ENCODE results near the gene TECTB.
"Not testable (repeated sequence)": the region's sequence is repeated elsewhere in the genome, so short reads cannot be mapped to it uniquely, and the experiment has no call there.

TECTB gene

DNA sequence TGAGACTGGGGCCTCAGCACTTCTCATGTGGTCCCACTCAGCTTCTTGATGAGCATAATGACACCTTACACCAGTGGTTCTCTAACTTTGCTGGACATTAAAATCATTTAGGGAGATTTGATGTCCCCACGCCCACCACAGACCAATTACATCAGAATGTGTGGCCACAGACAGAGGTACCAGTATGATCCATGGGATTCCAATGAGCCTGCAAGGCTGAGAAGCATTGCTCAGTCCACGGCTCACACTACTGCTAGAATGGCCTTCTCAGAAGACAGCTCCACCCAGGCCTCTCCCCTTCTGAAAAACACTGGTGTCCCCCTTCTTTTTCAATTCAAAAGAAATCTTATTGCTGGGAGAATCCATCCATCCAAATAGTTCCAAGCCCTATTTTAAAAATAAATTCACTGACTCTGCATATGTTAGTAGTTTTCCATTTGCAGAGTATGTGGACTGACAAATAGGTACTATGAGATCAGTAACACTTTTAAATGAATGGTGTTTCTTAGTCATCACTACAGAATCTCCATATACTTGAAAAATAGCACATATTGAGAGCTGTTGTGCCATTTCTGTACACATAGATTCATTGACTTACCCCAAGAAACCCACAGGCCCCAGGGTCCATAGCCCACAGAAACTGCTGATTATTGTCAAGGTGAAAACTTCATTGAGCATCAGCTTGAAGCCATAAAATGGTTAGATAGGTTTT lies 34.5 kb upstream of the TECTB start:
- Histone ChIP-seq H3K4me1 (ENCODE audit: control insufficient read depth, insufficient read depth, low read length, poor library complexity, severe bottlenecking) (no peaks in the 10 kb centered on the region), H3K27ac (ENCODE audit: low read depth, low read length, severe bottlenecking) (no peak overlapping the region), H3K9me3 (ENCODE audit: control insufficient read depth, low read length) (peaks cover 9% of the 10 kb centered on the region), H3K36me3 (ENCODE audit: control insufficient read depth, insufficient read depth, low read length) (no peaks in the 10 kb centered on the region), H3K4me3 (ENCODE audit: extremely low read depth, insufficient read depth, low read length, poor library complexity, severe bottlenecking) (no peak overlapping the region)
- WGBS, 2 experiments (ENCODE audit: insufficient coverage in 2 of 2): 86 to 92% methylated on average over 2 of the region's 2 CpGs

DNA sequence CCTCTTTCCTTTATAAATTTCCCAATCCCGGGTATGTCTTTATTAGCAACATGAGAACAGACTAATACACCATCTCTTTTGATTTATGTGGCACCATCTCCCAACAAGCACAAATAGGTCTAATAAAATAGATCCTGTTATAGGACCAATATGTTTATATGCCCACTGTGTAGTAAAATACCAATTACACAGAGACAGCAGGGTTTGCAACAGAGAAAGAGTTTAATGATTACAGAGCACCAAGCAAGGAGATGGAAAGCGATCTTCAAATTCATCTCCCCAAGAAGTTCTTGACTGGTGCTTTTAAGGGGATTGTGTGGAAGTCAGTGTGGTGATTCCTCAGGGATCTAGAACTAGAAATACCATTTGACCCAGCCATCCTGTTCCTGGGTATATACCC lies 33.5 kb upstream of the TECTB start:
- Histone ChIP-seq H3K4me3 (ENCODE audit: extremely low read depth, insufficient read depth, low read length, poor library complexity, severe bottlenecking) (no peak overlapping the region), H3K36me3 (ENCODE audit: control insufficient read depth, insufficient read depth, low read length) (no peaks in the 10 kb centered on the region), H3K4me1 (ENCODE audit: control insufficient read depth, insufficient read depth, low read length, poor library complexity, severe bottlenecking) (no peaks in the 10 kb centered on the region), H3K27ac (ENCODE audit: low read depth, low read length, severe bottlenecking) (no peak overlapping the region), H3K9me3 (ENCODE audit: control insufficient read depth, low read length) (peaks cover 9% of the 10 kb centered on the region)
- WGBS, 2 experiments (ENCODE audit: insufficient coverage in 2 of 2): 100% methylated on average over 1 of the region's 2 CpGs

GRCh38 chr10:112250555-112250954 lies 32.6 kb upstream of the TECTB start:
- peaks cover 9% of the 10 kb centered on the region for H3K9me3 ChIP-seq (ENCODE audit: control insufficient read depth, low read length)
- no peaks in the 10 kb centered on the region for H3K36me3 ChIP-seq (ENCODE audit: control insufficient read depth, insufficient read depth, low read length)
- H3K27ac ChIP-seq (ENCODE audit: low read depth, low read length, severe bottlenecking): no peak overlapping the region
- no CpG with 5 or more reads among the region's 2 CpGs for WGBS, 2 experiments (ENCODE audit: insufficient coverage in 2 of 2)
- H3K4me1 ChIP-seq (ENCODE audit: control insufficient read depth, insufficient read depth, low read length, poor library complexity, severe bottlenecking): no peaks in the 10 kb centered on the region
- no peak overlapping the region for H3K4me3 ChIP-seq (ENCODE audit: extremely low read depth, insufficient read depth, low read length, poor library complexity, severe bottlenecking)

DNA sequence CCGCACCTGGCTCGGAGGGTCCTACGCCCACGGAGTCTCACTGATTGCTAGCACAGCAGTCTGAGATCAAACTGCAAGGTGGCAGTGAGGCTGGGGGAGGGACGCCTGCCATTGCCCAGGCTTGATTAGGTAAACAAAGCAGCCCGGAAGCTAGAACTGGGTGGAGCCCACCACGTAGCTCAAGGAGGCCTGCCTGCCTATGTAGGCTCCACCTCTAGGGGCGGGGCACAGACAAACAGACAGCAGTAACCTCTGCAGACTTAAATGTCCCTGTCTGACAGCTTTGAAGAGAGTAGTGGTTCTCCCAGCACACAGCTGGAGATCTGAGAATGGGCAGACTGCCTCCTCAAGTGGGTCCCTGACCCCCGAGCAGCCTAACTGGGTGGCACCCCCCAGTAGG lies 32.0 kb upstream of the TECTB start:
- not testable (repeated sequence) for H3K36me3 ChIP-seq (ENCODE audit: control insufficient read depth, insufficient read depth, low read length); H3K27ac ChIP-seq (ENCODE audit: low read depth, low read length, severe bottlenecking); H3K9me3 ChIP-seq (ENCODE audit: control insufficient read depth, low read length); H3K4me1 ChIP-seq (ENCODE audit: control insufficient read depth, insufficient read depth, low read length, poor library complexity, severe bottlenecking); H3K4me3 ChIP-seq (ENCODE audit: extremely low read depth, insufficient read depth, low read length, poor library complexity, severe bottlenecking)
- 89 to 95% methylated on average over 2 to 3 of the region's 9 CpGs for WGBS, 2 experiments (ENCODE audit: insufficient coverage in 2 of 2)

DNA sequence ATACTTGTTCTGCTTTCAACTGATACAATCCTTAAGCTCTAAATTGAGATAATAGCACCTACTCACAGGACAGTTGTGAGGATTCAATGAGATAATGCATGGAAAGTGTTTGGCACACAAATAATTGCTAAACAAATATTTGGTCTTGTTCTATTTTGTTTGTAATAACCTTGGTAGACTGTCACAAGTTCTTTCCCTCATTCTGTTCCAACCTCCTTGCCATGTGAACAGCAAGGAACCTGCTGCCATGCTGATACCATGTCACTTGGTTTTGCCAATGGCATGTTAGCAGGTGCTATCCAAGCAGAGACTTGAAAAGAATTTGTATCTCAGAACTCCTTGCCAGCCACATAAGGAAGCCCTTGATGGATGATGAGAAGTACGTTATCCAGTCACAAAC lies 24.8 kb upstream of the TECTB start:
- 83% methylated on average over 1 of the region's 1 CpG; no CpG with 5 or more reads in 1 of the 2 experiments for WGBS, 2 experiments (ENCODE audit: insufficient coverage in 2 of 2)
- Histone ChIP-seq H3K27ac (ENCODE audit: low read depth, low read length, severe bottlenecking) (no peak overlapping the region), H3K4me1 (ENCODE audit: control insufficient read depth, insufficient read depth, low read length, poor library complexity, severe bottlenecking) (no peaks in the 10 kb centered on the region), H3K36me3 (ENCODE audit: control insufficient read depth, insufficient read depth, low read length) (no peaks in the 10 kb centered on the region), H3K4me3 (ENCODE audit: extremely low read depth, insufficient read depth, low read length, poor library complexity, severe bottlenecking) (no peak overlapping the region), H3K9me3 (ENCODE audit: control insufficient read depth, low read length) (no peaks in the 10 kb centered on the region)

DNA sequence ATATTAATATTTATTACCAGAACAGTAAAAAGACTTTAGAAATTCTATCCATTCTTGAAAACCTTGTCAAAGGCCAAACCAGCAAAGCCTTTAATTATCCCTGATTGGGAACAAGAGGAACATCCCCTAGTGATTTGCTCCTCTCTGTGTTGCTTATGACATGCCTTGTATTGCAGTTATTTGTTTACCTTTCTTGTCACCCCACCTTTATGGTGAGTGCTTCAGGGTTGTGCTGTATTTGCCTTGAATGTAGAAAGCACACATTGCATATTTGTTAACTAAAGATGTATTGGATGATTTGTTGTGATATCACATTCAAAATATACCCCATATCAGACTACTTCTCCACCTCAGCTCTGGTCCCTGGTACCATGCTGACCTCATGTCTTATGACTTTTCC lies 23.5 kb upstream of the TECTB start:
- H3K4me3 ChIP-seq (ENCODE audit: extremely low read depth, insufficient read depth, low read length, poor library complexity, severe bottlenecking): no peak overlapping the region
- no peaks in the 10 kb centered on the region for H3K4me1 ChIP-seq (ENCODE audit: control insufficient read depth, insufficient read depth, low read length, poor library complexity, severe bottlenecking)
- no peaks in the 10 kb centered on the region for H3K9me3 ChIP-seq (ENCODE audit: control insufficient read depth, low read length)
- no peaks in the 10 kb centered on the region for H3K36me3 ChIP-seq (ENCODE audit: control insufficient read depth, insufficient read depth, low read length)
- H3K27ac ChIP-seq (ENCODE audit: low read depth, low read length, severe bottlenecking): no peak overlapping the region

GRCh38 chr10:112260831-112261230 lies 22.4 kb upstream of the TECTB start:
- no peaks in the 10 kb centered on the region for H3K36me3 ChIP-seq (ENCODE audit: control insufficient read depth, insufficient read depth, low read length)
- no peaks in the 10 kb centered on the region for H3K4me1 ChIP-seq (ENCODE audit: control insufficient read depth, insufficient read depth, low read length, poor library complexity, severe bottlenecking)
- WGBS, 2 experiments (ENCODE audit: insufficient coverage in 2 of 2): 100% methylated on average over 2 of the region's 5 CpGs; no CpG with 5 or more reads in 1 of the 2 experiments
- H3K9me3 ChIP-seq (ENCODE audit: control insufficient read depth, low read length): no peaks in the 10 kb centered on the region
- no peak overlapping the region for H3K4me3 ChIP-seq (ENCODE audit: extremely low read depth, insufficient read depth, low read length, poor library complexity, severe bottlenecking)
- H3K27ac ChIP-seq (ENCODE audit: low read depth, low read length, severe bottlenecking): no peak overlapping the region

- Histone ChIP-seq H3K36me3 (ENCODE audit: control insufficient read depth, insufficient read depth, low read length) (no peaks in the 10 kb centered on the region), H3K4me1 (ENCODE audit: control insufficient read depth, insufficient read depth, low read length, poor library complexity, severe bottlenecking) (no peaks in the 10 kb centered on the region), H3K27ac (ENCODE audit: low read depth, low read length, severe bottlenecking) (no peak overlapping the region), H3K9me3 (ENCODE audit: control insufficient read depth, low read length) (no peaks in the 10 kb centered on the region), H3K4me3 (ENCODE audit: extremely low read depth, insufficient read depth, low read length, poor library complexity, severe bottlenecking) (no peak overlapping the region)
- 90 to 91% methylated on average over 4 of the region's 4 CpGs for WGBS, 2 experiments (ENCODE audit: insufficient coverage in 2 of 2)
These were observed 21.8 kb upstream of the TECTB start for GRCh38 chr10:112261281-112261822.

- Histone ChIP-seq H3K9me3 (ENCODE audit: control insufficient read depth, low read length) (peaks cover 3% of the 10 kb centered on the region), H3K4me1 (ENCODE audit: control insufficient read depth, insufficient read depth, low read length, poor library complexity, severe bottlenecking) (no peaks in the 10 kb centered on the region), H3K27ac (ENCODE audit: low read depth, low read length, severe bottlenecking) (no peak overlapping the region), H3K36me3 (ENCODE audit: control insufficient read depth, insufficient read depth, low read length) (no peaks in the 10 kb centered on the region), H3K4me3 (ENCODE audit: extremely low read depth, insufficient read depth, low read length, poor library complexity, severe bottlenecking) (no peak overlapping the region)
- WGBS, 2 experiments (ENCODE audit: insufficient coverage in 2 of 2): 83 to 88% methylated on average over 3 to 4 of the region's 6 CpGs
These were observed 20.7 kb upstream of the TECTB start for GRCh38 chr10:112262546-112262945.

GRCh38 chr10:112265745-112266144 lies 17.5 kb upstream of the TECTB start:
- Histone ChIP-seq H3K4me1 (ENCODE audit: control insufficient read depth, insufficient read depth, low read length, poor library complexity, severe bottlenecking) (no peaks in the 10 kb centered on the region), H3K4me3 (ENCODE audit: extremely low read depth, insufficient read depth, low read length, poor library complexity, severe bottlenecking) (no peak overlapping the region), H3K27ac (ENCODE audit: low read depth, low read length, severe bottlenecking) (no peak overlapping the region), H3K36me3 (ENCODE audit: control insufficient read depth, insufficient read depth, low read length) (no peaks in the 10 kb centered on the region), H3K9me3 (ENCODE audit: control insufficient read depth, low read length) (peaks cover 4% of the 10 kb centered on the region)
- 86 to 100% methylated on average over 1 of the region's 2 CpGs for WGBS, 2 experiments (ENCODE audit: insufficient coverage in 2 of 2)

GRCh38 chr10:112269266-112269665 lies 13.9 kb upstream of the TECTB start:
- Histone ChIP-seq H3K4me1 (ENCODE audit: control insufficient read depth, insufficient read depth, low read length, poor library complexity, severe bottlenecking) (no peaks in the 10 kb centered on the region), H3K4me3 (ENCODE audit: extremely low read depth, insufficient read depth, low read length, poor library complexity, severe bottlenecking) (no peak overlapping the region), H3K36me3 (ENCODE audit: control insufficient read depth, insufficient read depth, low read length) (no peaks in the 10 kb centered on the region), H3K9me3 (ENCODE audit: control insufficient read depth, low read length) (peaks cover 4% of the 10 kb centered on the region), H3K27ac (ENCODE audit: low read depth, low read length, severe bottlenecking) (no peak overlapping the region)
